SK-MEL-5 (cell line): ENCODE results near the gene MED12L. TPM values are rescaled to one million over a fixed set of nuclear protein-coding genes. Genes with fewer than 3 reads are reported as not detected.

Experiments used
- DNase-seq: peaks from one replicate; pipeline ENCODE4 v3.0.0-alpha.2; 2016; ENCODE audit warnings: low read depth, low spot score
- in situ Hi-C: cut with HindIII; loops from 2 replicates; pipeline ENCODE4 v1.10.0; 2016; ENCODE audit warnings: low sequenced_read_pairs, high pct_unique_total_duplicates, low pct_unique_long_range_greater_than_20kb
- total RNA-seq: library from RNA; depleted of rRNA; stranded (reverse); fragments of >200 nt; shearing (Covaris generic); gene quantifications from 2 replicates; pipeline ENCODE4 v1.2.3, GENCODE V29; 2014

Gene MED12L
- total RNA-seq, 1 experiment from 2014 or later, result 0.92 TPM

- in situ Hi-C loops, result no loop called here
- DNase-seq, result no peak
These were observed 342.9 kb downstream of the MED12L start for GRCh38 chr3:151428386-151428785.

GRCh38 chr3:151430821-151431484 is 345.5 kb downstream of the MED12L start:
- no peak for DNase-seq
- in situ Hi-C loops, result no loop called here

GRCh38 chr3:151431940-151432339 is 346.5 kb downstream of the MED12L start:
- no peak for DNase-seq
- in situ Hi-C loops, result no loop called here

- in situ Hi-C loops, result no loop called here
- DNase-seq, result no peak
These were observed 347.3 kb downstream of the MED12L start for GRCh38 chr3:151432616-151433372.

GRCh38 chr3:151434151-151434890 is 348.9 kb downstream of the MED12L start:
- in situ Hi-C loops, result no loop called here
- no peak for DNase-seq

GRCh38 chr3:151436675-151437446 is 351.4 kb downstream of the MED12L start:
- DNase-seq, result peak; percentile 27
- in situ Hi-C loops, result no loop called here

GRCh38 chr3:151437906-151438305 is 352.4 kb downstream of the MED12L start:
- in situ Hi-C loops, result no loop called here
- DNase-seq, result no peak

- peak; percentile 85 for DNase-seq
- in situ Hi-C loops, result no loop called here
These were observed 354.2 kb downstream of the MED12L start for GRCh38 chr3:151439652-151440125.

- in situ Hi-C loops, result no loop called here
- no peak for DNase-seq
These were observed 355.5 kb downstream of the MED12L start for GRCh38 chr3:151440940-151441339.

- DNase-seq, result no peak
- in situ Hi-C loops, result no loop called here
These were observed 358.1 kb downstream of the MED12L start for GRCh38 chr3:151443583-151443982.

- in situ Hi-C loops, result no loop called here
- DNase-seq, result peak; percentile 30
These were observed 360.0 kb downstream of the MED12L start for GRCh38 chr3:151445273-151446001.

- DNase-seq, result no peak
- in situ Hi-C loops, result no loop called here
These were observed 360.5 kb downstream of the MED12L start for GRCh38 chr3:151446002-151446340.

GRCh38 chr3:151452368-151452767 is 366.9 kb downstream of the MED12L start:
- DNase-seq, result no peak
- in situ Hi-C loops, result no loop called here

GRCh38 chr3:151452841-151453240 is 367.4 kb downstream of the MED12L start:
- in situ Hi-C loops, result no loop called here

GRCh38 chr3:151456065-151456464 is 370.6 kb downstream of the MED12L start:
- in situ Hi-C loops, result no loop called here
- DNase-seq, result no peak

More at GRCh38 chr3:151452841-151453240, 367.4 kb downstream of the MED12L start:
- no peak for DNase-seq

GRCh38 chr3:151459358-151459757 is 373.9 kb downstream of the MED12L start:
- in situ Hi-C loops, result no loop called here

GRCh38 chr3:151460228-151460627 is 374.8 kb downstream of the MED12L start:
- no peak for DNase-seq
- in situ Hi-C loops, result no loop called here

More at GRCh38 chr3:151459358-151459757, 373.9 kb downstream of the MED12L start:
- DNase-seq, result no peak
